Neural crest cell (in vitro differentiated cells): ENCODE measurements around the gene GABBR1. TPM values are rescaled to one million over a fixed set of nuclear protein-coding genes. Genes with fewer than 3 reads are reported as not detected.
A peak's percentile ranks its signal among the peaks of the same experiment; 100 is the strongest.

ENCODE experiments used
- DNase-seq: peaks from one replicate; pipeline ENCODE4 v3.0.0; 2021; ENCODE audit warnings: low read depth, mixed read lengths, low spot score
- H3K27ac Mint-ChIP-seq: one replicate; pipeline ENCODE4 v1.8.0; 2021; ENCODE audit warnings: mild to moderate bottlenecking, mixed read lengths; ENCODE audit not compliant: unreplicated experiment
- H3K27me3 Mint-ChIP-seq: 2 replicates; pipeline ENCODE4 v1.8.0; 2021; ENCODE audit warnings: low read depth, mild to moderate bottlenecking, mixed read lengths
- H3K36me3 Mint-ChIP-seq: 2 replicates; pipeline ENCODE4 v1.8.0; 2021; ENCODE audit warnings: low read depth, mild to moderate bottlenecking, mixed read lengths
- H3K4me1 Mint-ChIP-seq: 2 replicates; pipeline ENCODE4 v1.8.0; 2021; ENCODE audit warnings: mixed read lengths
- H3K4me3 Mint-ChIP-seq: one replicate; pipeline ENCODE4 v1.8.0; 2021; ENCODE audit warnings: mild to moderate bottlenecking, mixed read lengths
- H3K9me3 Mint-ChIP-seq: 2 replicates; pipeline ENCODE4 v1.8.0; 2021; ENCODE audit warnings: mixed read lengths
- CTCF ChIP-seq: fragments of 200-600 bp; sonication (generic); conservative IDR thresholded peaks from 2 replicates; pipeline ENCODE4 v1.5.0; 2021; ENCODE audit warnings: antibody characterized with exemption, mild to moderate bottlenecking
- total RNA-seq: library from RNA; stranded (reverse); gene quantifications from 2 replicates; pipeline ENCODE4 v1.2.1, GENCODE V29; 2021

Gene GABBR1
- total RNA-seq, 1 donor from 2014 or later: 79.7 TPM

- Mint-ChIP-seq H3K9me3 (no peaks in the 10 kb centered on the region), H3K27me3 (no peaks in the 10 kb centered on the region), H3K4me3 (no peak overlapping the region), H3K36me3 (peaks cover 22% of the 10 kb centered on the region), H3K27ac (peak overlapping the region; percentile 20), H3K4me1 (peaks cover 14% of the 10 kb centered on the region)
- TF ChIP-seq CTCF: peak; percentile 51
- DNase-seq: peak; percentile 34
Measured at GRCh38 chr6:29602564-29603361, 30.2 kb downstream of the GABBR1 start.

GRCh38 chr6:29598172-29598747, 34.7 kb downstream of the GABBR1 start:
- H3K27me3 Mint-ChIP-seq: peaks cover 5% of the 10 kb centered on the region
- peaks cover 9% of the 10 kb centered on the region for H3K4me1 Mint-ChIP-seq
- H3K27ac Mint-ChIP-seq: no peak overlapping the region
- TF ChIP-seq CTCF: no peak
- peaks cover 6% of the 10 kb centered on the region for H3K36me3 Mint-ChIP-seq
- H3K9me3 Mint-ChIP-seq: no peaks in the 10 kb centered on the region
- no peak for DNase-seq
- H3K4me3 Mint-ChIP-seq: no peak overlapping the region

GRCh38 chr6:29597184-29597583, 35.8 kb downstream of the GABBR1 start:
- DNase-seq: no peak
- Mint-ChIP-seq H3K4me1 (no peaks in the 10 kb centered on the region), H3K27me3 (peaks cover 5% of the 10 kb centered on the region), H3K36me3 (peaks cover 3% of the 10 kb centered on the region), H3K4me3 (no peak overlapping the region), H3K9me3 (no peaks in the 10 kb centered on the region), H3K27ac (no peak overlapping the region)
- no peak for TF ChIP-seq CTCF

- Mint-ChIP-seq H3K36me3 (peaks cover 3% of the 10 kb centered on the region), H3K9me3 (no peaks in the 10 kb centered on the region), H3K4me1 (no peaks in the 10 kb centered on the region), H3K27ac (no peak overlapping the region), H3K27me3 (peaks cover 5% of the 10 kb centered on the region), H3K4me3 (no peak overlapping the region)
- TF ChIP-seq CTCF: no peak
- no peak for DNase-seq
Measured at GRCh38 chr6:29596381-29596900, 36.5 kb downstream of the GABBR1 start.

- peaks cover 5% of the 10 kb centered on the region for H3K27me3 Mint-ChIP-seq
- H3K27ac Mint-ChIP-seq: no peak overlapping the region
- TF ChIP-seq CTCF: no peak
- no peaks in the 10 kb centered on the region for H3K36me3 Mint-ChIP-seq
- no peaks in the 10 kb centered on the region for H3K9me3 Mint-ChIP-seq
- no peak for DNase-seq
- no peaks in the 10 kb centered on the region for H3K4me1 Mint-ChIP-seq
- no peak overlapping the region for H3K4me3 Mint-ChIP-seq
Measured at GRCh38 chr6:29593199-29593855, 39.7 kb downstream of the GABBR1 start.
